ENCODE measurements around the gene CTBP2. TPM values are rescaled to one million over a fixed set of nuclear protein-coding genes. Genes with fewer than 3 reads are reported as not detected.

The CTBP2 gene
- total RNA-seq, 2 experiments from 2014 or later, result 0.17 TPM; not detected in 1

- no peak overlapping the region for H3K27ac Mint-ChIP-seq
- Histone ChIP-seq H3K27me3 (ENCODE audit: control insufficient read depth in 1 of 2, insufficient read depth in 2 of 2, low read length in 2 of 2) (no peaks in the 10 kb centered on the region), H3K27ac (ENCODE audit: low read depth in 1 of 2, low read length in 2 of 2) (no peak overlapping the region), H3K9me3 (ENCODE audit: control insufficient read depth in 1 of 2, insufficient read depth in 1 of 2, low read length in 2 of 2) (peaks cover 0 to 5% of the 10 kb centered on the region in 2 experiments), H3K4me1 (ENCODE audit: insufficient read depth, low read length) (no peaks in the 10 kb centered on the region), H3K4me3 (ENCODE audit: low read length) (no peak overlapping the region), H3K36me3 (ENCODE audit: insufficient read depth, low read length) (no peaks in the 10 kb centered on the region)
- no peaks in the 10 kb centered on the region for H3K36me3 Mint-ChIP-seq (ENCODE audit: low read depth)
- intact Hi-C loops (cut with DNase I, micrococcal nuclease), result no loop called here
- no peaks in the 10 kb centered on the region for H3K4me1 Mint-ChIP-seq (ENCODE audit: low read depth)
- H3K4me3 Mint-ChIP-seq, result no peak overlapping the region
- CTCF ChIA-PET, result no interaction called here
- DNase-seq (no peak), ATAC-seq (ENCODE audit: poor library complexity) (no peak)
- H3K27me3 Mint-ChIP-seq, result no peaks in the 10 kb centered on the region
- POLR2A ChIA-PET, result no interaction called here
- H3K9me3 Mint-ChIP-seq, result no peaks in the 10 kb centered on the region
- no peak for TF ChIP-seq CTCF (IDR thresholded peaks at IDR 0.05)
Observed at GRCh38 chr10:125124115-125124487, 36.3 kb downstream of the CTBP2 start.

- Histone ChIP-seq H3K9me3 (ENCODE audit: control insufficient read depth in 1 of 2, insufficient read depth in 1 of 2, low read length in 2 of 2) (peaks cover 0 to 5% of the 10 kb centered on the region in 2 experiments), H3K36me3 (ENCODE audit: insufficient read depth, low read length) (no peaks in the 10 kb centered on the region), H3K4me3 (ENCODE audit: low read length) (no peak overlapping the region), H3K27me3 (ENCODE audit: control insufficient read depth in 1 of 2, insufficient read depth in 2 of 2, low read length in 2 of 2) (no peaks in the 10 kb centered on the region), H3K27ac (ENCODE audit: low read depth in 1 of 2, low read length in 2 of 2) (no peak overlapping the region), H3K4me1 (ENCODE audit: insufficient read depth, low read length) (no peaks in the 10 kb centered on the region)
- intact Hi-C loops (cut with DNase I, micrococcal nuclease), result no loop called here
- POLR2A ChIA-PET, result no interaction called here
- H3K27ac Mint-ChIP-seq, result no peak overlapping the region
- no peak for TF ChIP-seq CTCF (IDR thresholded peaks at IDR 0.05)
- H3K27me3 Mint-ChIP-seq, result no peaks in the 10 kb centered on the region
- H3K4me1 Mint-ChIP-seq (ENCODE audit: low read depth), result no peaks in the 10 kb centered on the region
- CTCF ChIA-PET, result no interaction called here
- H3K36me3 Mint-ChIP-seq (ENCODE audit: low read depth), result no peaks in the 10 kb centered on the region
- ATAC-seq (ENCODE audit: poor library complexity), result no peak
- DNase-seq, result no peak
- H3K9me3 Mint-ChIP-seq, result no peaks in the 10 kb centered on the region
- no peak overlapping the region for H3K4me3 Mint-ChIP-seq
Observed at GRCh38 chr10:125123476-125124114, 36.8 kb downstream of the CTBP2 start.

GRCh38 chr10:125122566-125122965 is 37.8 kb downstream of the CTBP2 start:
- no peaks in the 10 kb centered on the region for H3K36me3 Mint-ChIP-seq (ENCODE audit: low read depth)

More at GRCh38 chr10:125122566-125122965, 37.8 kb downstream of the CTBP2 start:
- ATAC-seq (ENCODE audit: poor library complexity) (no peak), DNase-seq (no peak)
- no peaks in the 10 kb centered on the region for H3K27me3 ChIP-seq (ENCODE audit: control insufficient read depth in 1 of 2, insufficient read depth in 2 of 2, low read length in 2 of 2)
- Mint-ChIP-seq H3K9me3 (no peaks in the 10 kb centered on the region), H3K27me3 (no peaks in the 10 kb centered on the region), H3K4me1 (ENCODE audit: low read depth) (no peaks in the 10 kb centered on the region), H3K4me3 (no peak overlapping the region), H3K27ac (no peak overlapping the region)
- no peaks in the 10 kb centered on the region for H3K4me1 ChIP-seq (ENCODE audit: insufficient read depth, low read length)
- no peak overlapping the region for H3K27ac ChIP-seq (ENCODE audit: low read depth in 1 of 2, low read length in 2 of 2)
- no peak for TF ChIP-seq CTCF (IDR thresholded peaks at IDR 0.05)
- H3K9me3 ChIP-seq (ENCODE audit: control insufficient read depth in 1 of 2, insufficient read depth in 1 of 2, low read length in 2 of 2), result peaks cover 0 to 5% of the 10 kb centered on the region in 2 experiments
- intact Hi-C loops (cut with DNase I, micrococcal nuclease), result no loop called here
- no peak overlapping the region for H3K4me3 ChIP-seq (ENCODE audit: low read length)
- CTCF ChIA-PET, result no interaction called here
- H3K36me3 ChIP-seq (ENCODE audit: insufficient read depth, low read length), result no peaks in the 10 kb centered on the region
- POLR2A ChIA-PET, result no interaction called here

Data from CD4-positive, alpha-beta T cell (primary cell).